ENCODE results near the gene ELOVL7.
"Not testable (repeated sequence)": the region's sequence is repeated elsewhere in the genome, so short reads cannot be mapped to it uniquely, and the experiment has no call there.

Gene ELOVL7

DNA sequence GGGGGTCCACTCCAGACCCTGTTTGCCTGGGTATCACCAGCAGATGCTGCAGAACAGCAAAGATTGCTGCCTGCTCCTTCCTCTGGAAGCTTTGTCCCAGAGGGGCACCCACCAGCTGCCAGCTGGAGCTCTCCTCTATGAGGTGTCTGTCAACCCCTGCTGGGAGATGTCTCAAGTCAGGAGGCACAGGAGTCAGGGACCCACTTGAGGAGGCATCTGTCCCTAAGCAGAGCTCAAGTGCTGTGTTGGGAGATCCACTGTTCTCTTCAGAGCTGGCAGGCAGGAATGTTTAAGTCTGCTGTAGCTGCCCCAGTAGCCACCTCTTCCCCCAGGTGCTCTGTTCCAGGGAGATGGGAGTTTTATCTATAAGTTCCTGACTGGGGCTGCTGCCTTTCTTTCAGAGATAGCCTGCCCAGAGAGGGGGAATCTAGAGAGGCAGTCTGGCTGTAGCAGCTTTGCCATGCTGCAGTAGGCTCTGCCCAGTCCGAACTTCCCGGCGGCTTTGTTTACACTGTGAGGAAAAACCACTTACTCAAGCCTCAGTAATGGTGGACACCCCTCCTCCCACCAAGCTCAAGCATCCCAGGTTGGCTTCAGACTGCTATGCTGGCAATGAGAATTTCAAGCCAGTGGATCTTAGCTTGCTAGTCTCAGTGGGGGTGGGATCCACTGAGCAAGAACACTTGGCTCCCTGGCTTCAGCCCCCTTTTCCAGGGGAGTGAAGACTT, 128.7 kb downstream of the ELOVL7 start:
- DNase-seq (ENCODE audit: low read depth, low spot score), result not testable (repeated sequence)

- DNase-seq (ENCODE audit: low read depth, low spot score), result no peak
Measured at GRCh38 chr5:60712950-60713349, 131.1 kb downstream of the ELOVL7 start.

- not testable (repeated sequence) for DNase-seq (ENCODE audit: low read depth, low spot score)
Measured at GRCh38 chr5:60711892-60712291, 132.2 kb downstream of the ELOVL7 start.

- no peak for DNase-seq (ENCODE audit: low read depth, low spot score)
Measured at GRCh38 chr5:60710362-60710761, 133.7 kb downstream of the ELOVL7 start.

DNA sequence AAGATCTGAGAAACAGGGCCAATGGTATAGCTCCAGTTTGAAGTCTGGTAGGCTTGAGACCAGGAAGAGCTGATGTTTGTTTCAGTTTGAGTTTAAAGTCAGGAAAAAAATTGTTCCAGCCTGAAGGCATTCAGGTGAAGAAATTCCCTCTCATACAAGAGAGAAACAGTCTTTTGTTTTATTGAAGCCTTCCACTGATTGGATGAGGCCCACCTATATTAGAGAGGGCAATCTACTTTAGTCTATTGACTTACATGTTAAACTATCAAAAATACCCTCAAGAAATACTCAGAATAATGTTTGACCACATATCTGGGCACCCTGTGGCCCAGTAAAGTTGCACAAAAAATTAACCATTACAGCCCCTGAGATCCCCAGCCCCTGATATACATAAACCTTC, 138.9 kb downstream of the ELOVL7 start:
- DNase-seq (ENCODE audit: low read depth, low spot score), result no peak

DNA sequence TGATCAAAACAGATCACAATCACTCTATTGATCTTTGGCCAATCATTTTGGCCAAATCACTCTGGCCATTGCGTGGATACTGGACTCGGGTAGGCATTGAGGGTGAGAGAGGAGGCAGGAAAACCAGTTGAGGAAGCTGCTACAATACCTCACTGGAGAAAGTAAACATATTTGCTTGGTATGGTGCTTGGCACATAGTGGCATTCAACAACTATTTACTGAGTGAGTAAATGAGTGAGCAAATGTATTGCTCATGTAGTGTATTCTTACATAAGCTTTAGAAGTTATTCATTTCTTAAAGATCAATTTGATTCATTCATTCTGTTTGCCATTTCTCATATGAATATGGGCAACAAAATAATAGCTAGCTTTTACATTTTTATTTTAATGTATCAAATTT, 140.1 kb downstream of the ELOVL7 start:
- DNase-seq (ENCODE audit: low read depth, low spot score), result no peak

Data from brain pericyte (primary cell).